Keratinocyte (primary cell): Measurements from ENCODE around the gene SKIL.

Source experiments
- EZH2 ChIP-seq: IDR thresholded peaks from one replicate; pipeline ENCODE4 v1.6.1; 2012; ENCODE audit warnings: inconsistent platforms, mild to moderate bottlenecking, low read length, moderate library complexity
- TF ChIP-seq, protein P1 (sequence below), 3 experiments: IDR thresholded peaks in 1 of 3; conservative IDR thresholded peaks in 1 of 3; optimal IDR thresholded peaks in 1 of 3; 2 replicates in 2 of 3; 3 replicates in 1 of 3; pipeline versions ENCODE3 to v1.5.1; 2011; ENCODE audit warnings: low read length in 3 of 3, mild to moderate bottlenecking in 3 of 3, moderate library complexity in 2 of 3, control low read depth in 1 of 3, inconsistent platforms in 1 of 3; ENCODE audit not compliant: insufficient read depth in 2 of 3; ENCODE audit errors: extremely low read depth in 1 of 3

DNA sequence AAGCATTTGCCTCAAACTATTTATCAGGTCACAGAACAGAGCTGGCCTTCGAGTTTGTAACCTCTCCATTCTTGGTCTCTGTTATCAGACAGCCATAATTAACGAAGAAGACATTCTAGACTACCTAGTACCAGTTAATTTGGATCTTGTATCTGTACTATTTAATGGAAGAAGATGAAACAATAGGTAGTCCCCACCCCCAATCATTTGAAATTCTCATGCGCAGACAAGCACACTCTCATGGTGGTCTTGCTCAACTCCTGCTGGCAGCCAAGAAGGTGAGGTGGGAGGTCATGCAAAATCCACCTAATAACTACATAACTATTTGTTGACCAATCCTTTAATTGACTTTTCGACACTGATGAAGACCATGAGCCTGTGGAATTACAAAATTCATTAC, 2.8 kb upstream of the SKIL start:
- TF ChIP-seq, protein P1, sequence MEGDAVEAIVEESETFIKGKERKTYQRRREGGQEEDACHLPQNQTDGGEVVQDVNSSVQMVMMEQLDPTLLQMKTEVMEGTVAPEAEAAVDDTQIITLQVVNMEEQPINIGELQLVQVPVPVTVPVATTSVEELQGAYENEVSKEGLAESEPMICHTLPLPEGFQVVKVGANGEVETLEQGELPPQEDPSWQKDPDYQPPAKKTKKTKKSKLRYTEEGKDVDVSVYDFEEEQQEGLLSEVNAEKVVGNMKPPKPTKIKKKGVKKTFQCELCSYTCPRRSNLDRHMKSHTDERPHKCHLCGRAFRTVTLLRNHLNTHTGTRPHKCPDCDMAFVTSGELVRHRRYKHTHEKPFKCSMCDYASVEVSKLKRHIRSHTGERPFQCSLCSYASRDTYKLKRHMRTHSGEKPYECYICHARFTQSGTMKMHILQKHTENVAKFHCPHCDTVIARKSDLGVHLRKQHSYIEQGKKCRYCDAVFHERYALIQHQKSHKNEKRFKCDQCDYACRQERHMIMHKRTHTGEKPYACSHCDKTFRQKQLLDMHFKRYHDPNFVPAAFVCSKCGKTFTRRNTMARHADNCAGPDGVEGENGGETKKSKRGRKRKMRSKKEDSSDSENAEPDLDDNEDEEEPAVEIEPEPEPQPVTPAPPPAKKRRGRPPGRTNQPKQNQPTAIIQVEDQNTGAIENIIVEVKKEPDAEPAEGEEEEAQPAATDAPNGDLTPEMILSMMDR (optimal IDR thresholded peaks at IDR 0.05 in 1 of 3, IDR thresholded peaks at IDR 0.05 in 1 of 3, conservative IDR thresholded peaks at IDR 0.05 in 1 of 3; ENCODE audit: extremely low read depth in 1 of 3, insufficient read depth in 2 of 3, low read length in 3 of 3) = no peak
- TF ChIP-seq EZH2 = no peak
